ENCODE results near the gene BHLHE40. TPM values are rescaled to one million over a fixed set of nuclear protein-coding genes. Genes with fewer than 3 reads are reported as not detected.
A peak's percentile ranks its signal among the peaks of the same experiment; 100 is the strongest.

Gene BHLHE40
- total RNA-seq (100 to 1,000 TPM in 4 of 7 donors, 10 to 100 TPM in 3; 47.3 to 264 (median 103) TPM), polyA plus RNA-seq (10 to 100 TPM; 28.6 to 52.2 TPM)
- long read RNA-seq, donor 1, transcript BHLHE40-201 (5 exons, 3,473 nt) = major isoform, 18 of 52 reads
- long read RNA-seq, donor 1, partial matches to known transcripts = 2 of 52 reads
- long read RNA-seq, donor 1, other reads (novel, unspliced or antisense) = 32 of 52 reads
- long read RNA-seq, donor 2, partial matches to known transcripts = 0 of 3 reads
- long read RNA-seq, donor 2, other reads (novel, unspliced or antisense) = 0 of 3 reads
- long read RNA-seq, donor 3, transcript BHLHE40-201 (5 exons, 3,473 nt) = major isoform, 31 of 57 reads
- long read RNA-seq, donor 3, partial matches to known transcripts = 3 of 57 reads
- long read RNA-seq, donor 3, other reads (novel, unspliced or antisense) = 22 of 57 reads

DNA sequence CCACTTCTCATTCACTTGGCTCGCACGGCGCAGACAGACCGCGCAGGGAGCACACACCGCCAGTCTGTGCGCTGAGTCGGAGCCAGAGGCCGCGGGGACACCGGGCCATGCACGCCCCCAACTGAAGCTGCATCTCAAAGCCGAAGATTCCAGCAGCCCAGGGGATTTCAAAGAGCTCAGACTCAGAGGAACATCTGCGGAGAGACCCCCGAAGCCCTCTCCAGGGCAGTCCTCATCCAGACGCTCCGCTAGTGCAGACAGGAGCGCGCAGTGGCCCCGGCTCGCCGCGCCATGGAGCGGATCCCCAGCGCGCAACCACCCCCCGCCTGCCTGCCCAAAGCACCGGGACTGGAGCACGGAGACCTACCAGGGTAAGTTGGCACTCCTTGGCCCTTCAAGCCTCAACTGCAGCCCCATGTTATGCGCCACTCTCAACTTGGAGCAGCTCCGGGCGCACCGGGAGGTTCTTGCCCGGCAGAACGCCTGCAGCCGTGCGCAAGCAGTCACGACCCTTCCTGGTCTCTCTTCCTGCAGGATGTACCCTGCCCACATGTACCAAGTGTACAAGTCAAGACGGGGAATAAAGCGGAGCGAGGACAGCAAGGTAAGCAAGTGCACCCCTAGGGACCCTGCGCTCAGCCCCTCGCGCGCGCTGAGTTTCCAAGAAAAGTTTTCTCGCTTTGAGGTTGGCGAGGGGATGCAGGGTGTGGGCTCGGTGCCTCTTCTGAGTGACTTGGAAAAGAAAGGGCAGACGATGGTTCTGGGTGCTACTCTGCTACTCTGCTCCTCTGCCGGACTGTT, at the start of gene BHLHE40:
TSS of gene BHLHE40 (plus strand) at position 10 of the 801 bp plus-strand sequence. CDS start at position 292, 282 bp downstream.
- Histone ChIP-seq H3K4me3 (peak within 1 kb of the TSS; percentile 87), H3K27me3 (no peaks in the 10 kb centered on the region), H3K9me3 (no peaks in the 10 kb centered on the region), H3K4me1 (ENCODE audit: insufficient read depth) (peaks cover 8% of the 10 kb centered on the region), H3K36me3 (no peaks in the 10 kb centered on the region), H3K27ac (peak within 1 kb of the TSS; percentile 97 to 98)
- intact Hi-C loops (cut with DNase I) = loop anchor here (2.0 to 10.0 kb wide), 7 partner anchors 48 to 262 kb away; no protein-coding TSS in a partner anchor
- peak in 1 of 5 donors; percentile 57 for DNase-seq
- 0 to 1% (median 0%) methylated on average over 48 to 51 of the region's 51 CpGs for WGBS, 3 donors
- TF ChIP-seq, protein P1, sequence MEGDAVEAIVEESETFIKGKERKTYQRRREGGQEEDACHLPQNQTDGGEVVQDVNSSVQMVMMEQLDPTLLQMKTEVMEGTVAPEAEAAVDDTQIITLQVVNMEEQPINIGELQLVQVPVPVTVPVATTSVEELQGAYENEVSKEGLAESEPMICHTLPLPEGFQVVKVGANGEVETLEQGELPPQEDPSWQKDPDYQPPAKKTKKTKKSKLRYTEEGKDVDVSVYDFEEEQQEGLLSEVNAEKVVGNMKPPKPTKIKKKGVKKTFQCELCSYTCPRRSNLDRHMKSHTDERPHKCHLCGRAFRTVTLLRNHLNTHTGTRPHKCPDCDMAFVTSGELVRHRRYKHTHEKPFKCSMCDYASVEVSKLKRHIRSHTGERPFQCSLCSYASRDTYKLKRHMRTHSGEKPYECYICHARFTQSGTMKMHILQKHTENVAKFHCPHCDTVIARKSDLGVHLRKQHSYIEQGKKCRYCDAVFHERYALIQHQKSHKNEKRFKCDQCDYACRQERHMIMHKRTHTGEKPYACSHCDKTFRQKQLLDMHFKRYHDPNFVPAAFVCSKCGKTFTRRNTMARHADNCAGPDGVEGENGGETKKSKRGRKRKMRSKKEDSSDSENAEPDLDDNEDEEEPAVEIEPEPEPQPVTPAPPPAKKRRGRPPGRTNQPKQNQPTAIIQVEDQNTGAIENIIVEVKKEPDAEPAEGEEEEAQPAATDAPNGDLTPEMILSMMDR (IDR thresholded peaks at IDR 0.05) = no peak
- TF ChIP-seq POLR2A (IDR thresholded peaks at IDR 0.05) (peak; percentile 61), EP300 (IDR thresholded peaks at IDR 0.05) (no peak)

DNA sequence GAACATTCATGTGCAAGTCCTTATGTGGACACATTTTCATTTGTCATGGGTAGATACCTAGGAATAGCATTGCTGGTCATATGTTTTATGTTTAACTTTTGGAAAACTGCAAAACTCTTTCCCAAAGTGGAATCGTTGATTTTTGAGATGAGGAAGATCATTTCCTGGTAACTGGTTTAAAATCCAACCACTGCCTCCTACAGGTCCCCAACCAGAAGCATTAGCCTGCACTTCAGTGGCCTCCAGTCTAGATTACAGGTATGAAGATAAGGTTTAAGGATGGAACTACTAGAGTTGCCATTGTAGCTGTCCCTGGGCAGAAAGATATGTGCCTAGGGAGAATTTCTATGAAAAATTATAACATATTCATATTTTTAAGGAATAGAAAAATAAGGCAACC, 48.7 kb upstream of the BHLHE40 start:
- H3K4me1 ChIP-seq (ENCODE audit: insufficient read depth) = no peaks in the 10 kb centered on the region
- H3K27ac ChIP-seq = no peak overlapping the region
- intact Hi-C loops (cut with DNase I) = loop anchor here in 1 of 4 donors (5.0 kb wide), 1 partner anchor 1223 kb away; no protein-coding TSS in a partner anchor
- 71 to 76% (median 72%) methylated on average over 1 of the region's 1 CpG for WGBS, 3 donors
- no peak overlapping the region for H3K4me3 ChIP-seq
- TF ChIP-seq, protein P1 (IDR thresholded peaks at IDR 0.05) = no peak
- TF ChIP-seq POLR2A (IDR thresholded peaks at IDR 0.05) (no peak), EP300 (IDR thresholded peaks at IDR 0.05) (no peak)
- H3K27me3 ChIP-seq = no peaks in the 10 kb centered on the region
- no peak for DNase-seq
- no peaks in the 10 kb centered on the region for H3K36me3 ChIP-seq
- no peaks in the 10 kb centered on the region for H3K9me3 ChIP-seq

DNA sequence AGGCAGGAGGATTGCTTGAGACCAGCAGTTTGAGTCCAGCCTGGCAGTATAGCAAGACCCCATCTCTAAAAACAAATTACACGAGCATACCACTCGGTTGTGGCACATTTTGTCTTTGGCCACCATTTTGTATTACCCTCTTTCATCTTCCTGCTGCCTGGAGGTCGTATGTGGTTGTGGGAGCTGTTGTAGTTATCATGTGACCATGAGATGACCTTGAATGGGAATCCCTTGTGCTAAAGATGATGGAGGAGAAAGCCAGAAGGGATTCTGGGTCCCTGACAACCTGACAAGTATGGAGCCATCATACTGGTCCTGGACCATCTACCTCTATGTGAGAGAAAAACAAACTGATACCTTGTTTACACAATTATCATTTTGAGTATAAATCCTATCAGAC, 45.2 kb upstream of the BHLHE40 start:
- Histone ChIP-seq H3K36me3 (no peaks in the 10 kb centered on the region), H3K4me1 (ENCODE audit: insufficient read depth) (no peaks in the 10 kb centered on the region), H3K27ac (no peak overlapping the region), H3K9me3 (no peaks in the 10 kb centered on the region), H3K27me3 (no peaks in the 10 kb centered on the region), H3K4me3 (no peak overlapping the region)
- no peak for TF ChIP-seq POLR2A (IDR thresholded peaks at IDR 0.05)
- TF ChIP-seq, protein P1 (IDR thresholded peaks at IDR 0.05) = no peak
- TF ChIP-seq EP300 (IDR thresholded peaks at IDR 0.05) = no peak
- 74 to 84% (median 79%) methylated on average over 3 of the region's 3 CpGs for WGBS, 3 donors
- DNase-seq = no peak
- intact Hi-C loops (cut with DNase I) = loop anchor here in 1 of 4 donors (5.0 kb wide), 1 partner anchor 1227 kb away; no protein-coding TSS in a partner anchor

DNA sequence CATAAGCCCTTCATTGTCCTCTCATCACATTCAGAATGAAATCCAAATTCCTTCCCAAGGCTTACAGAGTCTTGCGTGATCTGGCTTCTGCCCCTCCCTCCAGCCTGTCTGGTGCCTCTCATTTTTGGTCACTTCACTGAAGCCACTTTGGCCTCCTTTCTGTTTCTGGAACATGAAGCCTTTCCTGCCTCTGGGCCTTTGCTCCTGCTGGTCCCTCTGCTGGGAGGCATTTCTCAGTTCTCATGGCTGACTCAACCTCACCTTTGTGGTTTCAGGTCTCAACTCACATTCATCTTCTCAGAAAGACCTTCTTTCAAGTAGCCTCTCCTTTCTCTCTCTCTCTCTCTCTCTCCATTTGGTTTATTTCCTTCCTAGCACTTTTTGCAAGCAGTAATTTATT, 43.9 kb upstream of the BHLHE40 start:
- DNase-seq = no peak
- TF ChIP-seq, protein P1 (IDR thresholded peaks at IDR 0.05) = no peak
- no peak for TF ChIP-seq EP300 (IDR thresholded peaks at IDR 0.05)
- Histone ChIP-seq H3K9me3 (no peaks in the 10 kb centered on the region), H3K27me3 (no peaks in the 10 kb centered on the region), H3K4me3 (no peak overlapping the region), H3K4me1 (ENCODE audit: insufficient read depth) (no peaks in the 10 kb centered on the region), H3K36me3 (no peaks in the 10 kb centered on the region), H3K27ac (no peak overlapping the region)
- intact Hi-C loops (cut with DNase I) = no loop called here
- 96 to 100% (median 97%) methylated on average over 1 of the region's 1 CpG for WGBS, 3 donors
